Smooth muscle cell (in vitro differentiated cells): Measurements from ENCODE around the gene IPCEF1. TPM values are rescaled to one million over a fixed set of nuclear protein-coding genes. Genes with fewer than 3 reads are reported as not detected.

Source experiments
- DNase-seq: peaks from one replicate; lab custom pipeline; 2025; ENCODE audit not compliant: unreplicated experiment; lab: John Stamatoyannopoulos, UW
- H2AFZ ChIP-seq: fragments of 200-600 bp; sonication (generic); 2 replicates; pipeline ENCODE4 v1.6.0; 2016; ENCODE audit warnings: antibody characterized with exemption, low read depth, mild to moderate bottlenecking
- H3F3A ChIP-seq: fragments of 200-600 bp; sonication (generic); 2 replicates; pipeline ENCODE4 v1.6.0; 2017; ENCODE audit warnings: antibody characterized with exemption, low read depth
- H3K27ac ChIP-seq: fragments of 200-600 bp; sonication (generic); 2 replicates; pipeline ENCODE4 v1.5.1; 2016; ENCODE audit warnings: low read depth, mild to moderate bottlenecking
- H3K27me3 ChIP-seq: fragments of 200-600 bp; sonication (generic); 2 replicates; pipeline ENCODE4 v1.6.1; 2016; ENCODE audit warnings: low read depth, mild to moderate bottlenecking
- H3K36me3 ChIP-seq: fragments of 200-600 bp; sonication (generic); 2 replicates; pipeline ENCODE4 v1.5.1; 2016; ENCODE audit warnings: low read depth
- H3K4me1 ChIP-seq: fragments of 200-600 bp; sonication (generic); 2 replicates; pipeline ENCODE4 v1.5.1; 2016; ENCODE audit warnings: low read depth
- H3K4me2 ChIP-seq: fragments of 200-600 bp; sonication (generic); 2 replicates; pipeline ENCODE4 v1.6.0; 2016; ENCODE audit warnings: mild to moderate bottlenecking
- H3K4me3 ChIP-seq: fragments of 200-600 bp; sonication (generic); 2 replicates; pipeline ENCODE4 v1.5.1; 2016; ENCODE audit warnings: mild to moderate bottlenecking
- H3K79me2 ChIP-seq: fragments of 200-600 bp; sonication (generic); 2 replicates; pipeline ENCODE4 v1.6.0; 2016; ENCODE audit warnings: low read depth, mild to moderate bottlenecking
- H3K9ac ChIP-seq: fragments of 200-600 bp; sonication (generic); 2 replicates; pipeline ENCODE4 v1.6.0; 2016; ENCODE audit warnings: low read depth
- H3K9me3 ChIP-seq: fragments of 200-600 bp; sonication (generic); replicated peaks from 2 replicates; pipeline ENCODE4 v1.5.1; 2016; ENCODE audit warnings: low read depth
- H4K20me1 ChIP-seq: fragments of 200-600 bp; sonication (generic); 2 replicates; pipeline ENCODE4 v1.6.0; 2016; ENCODE audit warnings: low read depth
- WGBS: methylation state at CpG from one replicate; pipeline ENCODE4 v1.1.7; 2016; ENCODE audit warnings: low lambda C conversion rate; 5-methylcytosine and 5-hydroxymethylcytosine counted together
- polyA plus RNA-seq: library from polyadenylated mRNA; unstranded; fragments of >200 nt; fragmentation: Nextera tagmentation; extraction: Ambion mirVana; gene quantifications from 2 replicates; pipeline ENCODE4 v1.2.1, GENCODE V29; 2016
- total RNA-seq: library from RNA; depleted of rRNA; stranded (reverse); fragments of >200 nt; gene quantifications from 2 replicates; pipeline ENCODE4 v1.2.3, GENCODE V29; 2014
- TF ChIP-seq, protein P1 (sequence below): fragments of 200-600 bp; sonication (generic); IDR thresholded peaks from 2 replicates; pipeline ENCODE4 v1.5.1; 2017; ENCODE audit warnings: borderline replicate concordance, mild to moderate bottlenecking, antibody characterized with exemption; ENCODE audit not compliant: insufficient read depth, poor library complexity, severe bottlenecking

Gene IPCEF1
- total and polyA plus RNA-seq, 2 experiments from 2014 or later = 0.04 TPM; not detected in 1

DNA sequence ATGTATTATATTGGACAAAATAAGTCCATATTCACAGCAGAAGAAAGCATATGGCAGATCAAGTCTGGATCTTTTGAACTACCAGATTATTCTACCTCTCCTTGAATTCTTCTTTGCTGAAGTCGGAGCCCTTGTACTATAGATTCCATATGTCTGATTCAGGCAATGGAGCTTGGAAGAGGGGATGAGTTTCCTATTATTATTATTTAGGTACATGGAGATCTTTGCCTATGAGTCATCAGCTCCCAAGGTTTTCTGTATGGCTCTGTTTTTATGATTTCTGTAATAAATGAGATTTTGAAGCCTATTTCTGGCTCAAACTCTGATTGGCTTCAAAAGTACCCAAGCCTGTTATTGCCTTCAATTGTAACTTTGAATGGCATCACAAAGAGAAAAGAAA, 245.6 kb downstream of the IPCEF1 start:
- no peak overlapping the region for H3K27ac ChIP-seq
- no peak overlapping the region for H3K9ac ChIP-seq
- H3F3A ChIP-seq = no peaks in the 10 kb centered on the region
- H3K79me2 ChIP-seq = no peaks in the 10 kb centered on the region
- no peaks in the 10 kb centered on the region for H3K9me3 ChIP-seq
- 84% methylated on average over 1 of the region's 1 CpG for WGBS
- no peaks in the 10 kb centered on the region for H4K20me1 ChIP-seq
- H2AFZ ChIP-seq = no peak overlapping the region
- H3K4me3 ChIP-seq = no peak overlapping the region
- DNase-seq = no peak
- TF ChIP-seq, protein P1, sequence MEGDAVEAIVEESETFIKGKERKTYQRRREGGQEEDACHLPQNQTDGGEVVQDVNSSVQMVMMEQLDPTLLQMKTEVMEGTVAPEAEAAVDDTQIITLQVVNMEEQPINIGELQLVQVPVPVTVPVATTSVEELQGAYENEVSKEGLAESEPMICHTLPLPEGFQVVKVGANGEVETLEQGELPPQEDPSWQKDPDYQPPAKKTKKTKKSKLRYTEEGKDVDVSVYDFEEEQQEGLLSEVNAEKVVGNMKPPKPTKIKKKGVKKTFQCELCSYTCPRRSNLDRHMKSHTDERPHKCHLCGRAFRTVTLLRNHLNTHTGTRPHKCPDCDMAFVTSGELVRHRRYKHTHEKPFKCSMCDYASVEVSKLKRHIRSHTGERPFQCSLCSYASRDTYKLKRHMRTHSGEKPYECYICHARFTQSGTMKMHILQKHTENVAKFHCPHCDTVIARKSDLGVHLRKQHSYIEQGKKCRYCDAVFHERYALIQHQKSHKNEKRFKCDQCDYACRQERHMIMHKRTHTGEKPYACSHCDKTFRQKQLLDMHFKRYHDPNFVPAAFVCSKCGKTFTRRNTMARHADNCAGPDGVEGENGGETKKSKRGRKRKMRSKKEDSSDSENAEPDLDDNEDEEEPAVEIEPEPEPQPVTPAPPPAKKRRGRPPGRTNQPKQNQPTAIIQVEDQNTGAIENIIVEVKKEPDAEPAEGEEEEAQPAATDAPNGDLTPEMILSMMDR = no peak
- no peaks in the 10 kb centered on the region for H3K36me3 ChIP-seq
- H3K4me2 ChIP-seq = peak overlapping the region; percentile 24
- H3K4me1 ChIP-seq = no peaks in the 10 kb centered on the region
- H3K27me3 ChIP-seq = no peaks in the 10 kb centered on the region

DNA sequence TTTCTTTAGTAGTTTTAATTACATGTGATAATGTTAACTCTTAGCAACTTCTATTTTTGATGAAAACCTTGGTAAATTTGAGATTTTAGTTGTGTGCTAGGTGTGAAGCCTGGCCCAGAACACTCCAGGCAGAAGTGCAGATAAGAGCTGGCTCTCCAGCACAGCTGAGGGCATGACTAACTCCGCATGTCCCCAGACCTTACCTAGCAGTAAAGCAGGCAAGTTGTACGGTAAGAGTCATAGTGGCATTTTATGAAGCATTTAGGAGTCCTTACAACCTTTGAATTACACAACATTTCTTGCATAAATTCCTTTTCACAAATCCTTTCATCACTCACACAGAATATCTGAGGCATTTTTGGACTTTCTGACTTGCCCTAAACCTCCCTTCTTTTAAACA, 250.4 kb downstream of the IPCEF1 start:
- no peak overlapping the region for H3K27ac ChIP-seq
- no peak for DNase-seq
- H3K79me2 ChIP-seq = no peaks in the 10 kb centered on the region
- no peak overlapping the region for H3K4me2 ChIP-seq
- WGBS = 75% methylated on average over 2 of the region's 2 CpGs
- no peak overlapping the region for H3K9ac ChIP-seq
- TF ChIP-seq, protein P1 = no peak
- H3K36me3 ChIP-seq = peaks cover 5% of the 10 kb centered on the region
- no peaks in the 10 kb centered on the region for H3K27me3 ChIP-seq
- no peaks in the 10 kb centered on the region for H3F3A ChIP-seq
- no peaks in the 10 kb centered on the region for H3K4me1 ChIP-seq
- no peak overlapping the region for H3K4me3 ChIP-seq
- H2AFZ ChIP-seq = no peak overlapping the region
- H4K20me1 ChIP-seq = no peaks in the 10 kb centered on the region
- no peaks in the 10 kb centered on the region for H3K9me3 ChIP-seq

Other genes starting within 250 kb of the IPCEF1 start
- gene CNKSR3, start 153.9 kb upstream of the IPCEF1 start, total RNA-seq = 5.0 and 5.1 TPM in 2 replicates
- 4.5 and 5.5 TPM in 2 replicates for gene CNKSR3, start 153.9 kb upstream of the IPCEF1 start, polyA plus RNA-seq